NCI-H128 (cell line): ENCODE data around the gene TMEM203.

ENCODE experiments used
- DNase-seq: peaks from one replicate; lab custom pipeline; 2025; ENCODE audit not compliant: unreplicated experiment; lab: John Stamatoyannopoulos, UW

Gene TMEM203

GRCh38 chr9:137230705-137231371, 25.4 kb upstream of the TMEM203 start, which contains the start of gene SLC34A3:
TSS of gene SLC34A3 (plus strand) at chr9:137230901. CDS start at chr9:137231703, 802 bp downstream.
- no peak for DNase-seq

- DNase-seq = no peak
Measured at GRCh38 chr9:137229903-137230704, 24.7 kb upstream of the TMEM203 start.

- no peak for DNase-seq
Measured at GRCh38 chr9:137228968-137229896, 23.8 kb upstream of the TMEM203 start.

GRCh38 chr9:137228506-137228967, 23.1 kb upstream of the TMEM203 start:
- DNase-seq = no peak

GRCh38 chr9:137227853-137228505, 22.5 kb upstream of the TMEM203 start:
- DNase-seq = no peak

GRCh38 chr9:137227054-137227852, 21.8 kb upstream of the TMEM203 start, which contains the start of gene RNF224:
TSS of gene RNF224 (plus strand) at chr9:137227502. CDS start at chr9:137228336, 834 bp downstream.
- DNase-seq = peak; percentile 86

- DNase-seq = no peak
Measured at GRCh38 chr9:137226338-137227053, 21.0 kb upstream of the TMEM203 start.

GRCh38 chr9:137225699-137226331, 20.4 kb upstream of the TMEM203 start:
- no peak for DNase-seq

GRCh38 chr9:137224830-137225694, 19.6 kb upstream of the TMEM203 start, which contains the start of gene CYSRT1:
TSS of gene CYSRT1 (plus strand) at chr9:137225174. CDS start at chr9:137225622, 448 bp downstream.
- no peak for DNase-seq

GRCh38 chr9:137223078-137223970, 17.9 kb upstream of the TMEM203 start:
- DNase-seq = peak; percentile 95

- DNase-seq = no peak
Measured at GRCh38 chr9:137222190-137223077, 17.0 kb upstream of the TMEM203 start, which contains the start of gene RNF208. TSS of gene RNF208 (minus strand) at chr9:137222240. CDS start at chr9:137221212, 1,028 bp downstream.

GRCh38 chr9:137221506-137222111, 16.2 kb upstream of the TMEM203 start:
- DNase-seq = no peak

- DNase-seq = no peak
Measured at GRCh38 chr9:137221095-137221505, 15.7 kb upstream of the TMEM203 start.

GRCh38 chr9:137220317-137221094, 15.1 kb upstream of the TMEM203 start:
- DNase-seq = no peak
